Upper lobe of right lung (tissue), 1 donor: Measurements from ENCODE around the gene MAF. TPM values are rescaled to one million over a fixed set of nuclear protein-coding genes. Genes with fewer than 3 reads are reported as not detected.

Experiments
- ATAC-seq: fragments of 200-7000 bp; cut with Tn5 transposase; one replicate; pipeline ENCODE4 v1.9.1; 2020; ENCODE audit warnings: mild to moderate bottlenecking, moderate library complexity
- DNase-seq: peaks from one replicate; pipeline ENCODE4 v3.0.0-alpha.2; 2020
- H3K27ac ChIP-seq: fragments of 200-600 bp; one replicate; pipeline ENCODE4 v1.8.0; 2022
- H3K27me3 ChIP-seq: fragments of 200-600 bp; one replicate; pipeline ENCODE4 v1.8.0; 2022; ENCODE audit warnings: mild to moderate bottlenecking
- H3K36me3 ChIP-seq: fragments of 200-600 bp; one replicate; pipeline ENCODE4 v1.8.0; 2022
- H3K4me1 ChIP-seq: fragments of 200-600 bp; one replicate; pipeline ENCODE4 v1.8.0; 2022
- H3K4me3 ChIP-seq: fragments of 200-600 bp; one replicate; pipeline ENCODE4 v1.8.0; 2022; ENCODE audit warnings: mild to moderate bottlenecking
- H3K9me3 ChIP-seq: fragments of 200-600 bp; one replicate; pipeline ENCODE4 v1.8.0; 2022
- intact Hi-C: fragments of 100-400 bp; cut with DNase I; formaldehyde crosslinking; loops from one replicate; pipeline ENCODE4 v1.11.0; 2022
- total RNA-seq: library from RNA; stranded (reverse); fragmentation: NEBNext Ultra II Directional; extraction: Animal tissue kit (Norgen Biotek cat#: 25700); gene quantifications from one replicate; pipeline ENCODE4 v1.2.1, GENCODE V29; 2021
- TF ChIP-seq, protein P1 (sequence below): fragments of 200-600 bp; IDR thresholded peaks from one replicate; pipeline ENCODE4 v1.8.0; 2022; ENCODE audit warnings: antibody characterized with exemption
- donor health status: DM: no; HTN: yes; CAD: no; lungs with severe emphysema.

The MAF gene
- total RNA-seq, 1 donor from 2014 or later: 66.4 TPM

DNA sequence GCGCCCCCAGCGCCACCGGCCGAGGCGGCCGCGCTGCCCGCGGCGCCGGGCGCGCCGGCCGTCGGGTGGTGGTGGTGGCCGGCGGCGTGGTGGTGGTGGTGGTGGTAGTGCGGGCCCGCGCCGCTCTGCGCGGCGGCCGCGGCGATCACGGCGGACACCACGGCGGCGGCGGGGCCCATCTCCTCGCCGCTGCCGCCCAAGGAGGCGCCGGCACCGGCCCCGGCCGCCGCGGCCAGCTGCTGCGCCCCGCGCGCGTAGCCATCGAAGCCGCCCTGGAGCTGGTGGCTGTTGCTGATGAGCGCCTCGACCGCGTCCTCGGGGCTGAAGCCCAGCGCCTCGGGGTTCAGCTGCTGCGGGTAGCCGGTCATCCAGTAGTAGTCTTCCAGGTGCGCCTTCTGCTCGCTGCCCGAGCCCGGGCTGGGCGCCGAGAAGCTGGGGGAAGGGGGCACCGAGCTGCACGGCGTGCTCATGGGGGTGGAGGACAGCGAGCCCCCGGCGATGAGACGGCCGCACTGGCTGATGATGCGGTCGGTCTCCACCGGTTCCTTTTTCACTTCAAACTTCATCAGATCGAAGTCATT is 1.2 kb downstream of the MAF start:
- intact Hi-C loops: no loop called here
- no peaks in the 10 kb centered on the region for H3K27me3 ChIP-seq

DNA sequence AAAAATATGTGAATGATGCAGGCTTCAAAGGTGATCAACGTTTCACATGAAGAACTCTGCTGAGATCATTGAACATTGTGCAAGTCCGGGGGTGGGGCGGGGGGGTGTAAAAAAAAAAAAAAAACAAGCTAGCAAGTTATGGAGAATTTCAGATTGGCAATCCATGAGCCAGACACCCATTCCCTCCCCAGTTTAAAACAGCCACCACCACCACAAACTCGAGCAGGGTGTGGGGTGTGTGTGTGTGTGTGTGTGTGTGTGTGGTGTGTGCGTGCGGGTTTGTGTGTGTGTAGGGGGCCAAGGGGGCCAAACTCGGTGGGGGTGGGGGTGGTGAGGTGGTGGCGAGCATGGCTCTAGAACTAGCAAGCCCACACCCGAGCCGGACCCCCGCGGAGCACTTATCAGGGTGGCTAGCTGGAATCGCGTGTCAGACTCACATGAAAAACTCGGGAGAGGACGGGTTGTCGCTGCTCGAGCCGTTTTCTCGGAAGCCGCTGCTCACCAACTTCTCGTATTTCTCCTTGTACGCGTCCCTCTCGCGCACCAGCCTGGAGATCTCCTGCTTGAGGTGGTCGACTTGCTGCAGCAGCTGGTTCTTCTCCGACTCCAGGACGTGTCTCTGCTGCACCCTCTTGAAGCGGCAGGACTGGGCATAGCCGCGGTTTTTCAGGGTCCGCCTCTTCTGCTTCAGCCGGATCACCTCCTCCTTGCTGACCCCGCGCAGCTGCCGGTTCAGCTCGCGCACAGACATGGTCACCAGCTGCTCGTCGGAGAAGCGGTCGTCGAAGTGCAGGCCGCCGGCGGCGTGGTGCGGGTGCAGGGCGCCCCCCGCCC is 2.0 kb downstream of the MAF start:
- H3K27ac ChIP-seq: peak overlapping the region; percentile 78
- no peaks in the 10 kb centered on the region for H3K36me3 ChIP-seq
- no peaks in the 10 kb centered on the region for H3K27me3 ChIP-seq
- H3K9me3 ChIP-seq: no peaks in the 10 kb centered on the region
- peak overlapping the region; percentile 70 for H3K4me3 ChIP-seq
- TF ChIP-seq, protein P1, sequence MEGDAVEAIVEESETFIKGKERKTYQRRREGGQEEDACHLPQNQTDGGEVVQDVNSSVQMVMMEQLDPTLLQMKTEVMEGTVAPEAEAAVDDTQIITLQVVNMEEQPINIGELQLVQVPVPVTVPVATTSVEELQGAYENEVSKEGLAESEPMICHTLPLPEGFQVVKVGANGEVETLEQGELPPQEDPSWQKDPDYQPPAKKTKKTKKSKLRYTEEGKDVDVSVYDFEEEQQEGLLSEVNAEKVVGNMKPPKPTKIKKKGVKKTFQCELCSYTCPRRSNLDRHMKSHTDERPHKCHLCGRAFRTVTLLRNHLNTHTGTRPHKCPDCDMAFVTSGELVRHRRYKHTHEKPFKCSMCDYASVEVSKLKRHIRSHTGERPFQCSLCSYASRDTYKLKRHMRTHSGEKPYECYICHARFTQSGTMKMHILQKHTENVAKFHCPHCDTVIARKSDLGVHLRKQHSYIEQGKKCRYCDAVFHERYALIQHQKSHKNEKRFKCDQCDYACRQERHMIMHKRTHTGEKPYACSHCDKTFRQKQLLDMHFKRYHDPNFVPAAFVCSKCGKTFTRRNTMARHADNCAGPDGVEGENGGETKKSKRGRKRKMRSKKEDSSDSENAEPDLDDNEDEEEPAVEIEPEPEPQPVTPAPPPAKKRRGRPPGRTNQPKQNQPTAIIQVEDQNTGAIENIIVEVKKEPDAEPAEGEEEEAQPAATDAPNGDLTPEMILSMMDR: peak; percentile 30
- peaks cover 3% of the 10 kb centered on the region for H3K4me1 ChIP-seq
- peak; percentile 32 for ATAC-seq
- intact Hi-C loops: no loop called here
- peak; percentile 79 for DNase-seq

More for the DNA sequence above, 1.2 kb downstream of the MAF start:
- peak overlapping the region; percentile 77 for H3K4me3 ChIP-seq
- DNase-seq: peak; percentile 71
- no peaks in the 10 kb centered on the region for H3K36me3 ChIP-seq
- TF ChIP-seq, protein P1: no peak
- H3K9me3 ChIP-seq: no peaks in the 10 kb centered on the region
- ATAC-seq: peak; percentile 1
- H3K27ac ChIP-seq: peak overlapping the region; percentile 91
- peaks cover 3% of the 10 kb centered on the region for H3K4me1 ChIP-seq

DNA sequence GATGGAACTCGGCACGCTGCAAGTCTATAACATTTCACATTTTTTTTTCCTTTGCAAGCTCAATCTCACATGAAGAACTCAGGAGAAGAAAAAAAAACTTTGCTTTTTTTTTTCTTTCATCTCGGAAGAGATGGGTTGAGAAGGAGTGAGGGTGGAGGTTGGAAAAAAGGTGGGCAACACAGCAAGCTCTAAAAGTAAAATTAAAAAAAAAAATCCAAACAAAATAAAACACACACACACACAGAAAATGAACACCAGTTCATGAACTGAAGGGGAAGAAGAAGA is 2.5 kb downstream of the MAF start:
- peak overlapping the region; percentile 78 for H3K27ac ChIP-seq
- no peaks in the 10 kb centered on the region for H3K9me3 ChIP-seq
- ATAC-seq (no peak), DNase-seq (no peak)
- intact Hi-C loops: no loop called here
- TF ChIP-seq, protein P1: no peak
- no peaks in the 10 kb centered on the region for H3K27me3 ChIP-seq
- H3K36me3 ChIP-seq: no peaks in the 10 kb centered on the region
- peaks cover 3% of the 10 kb centered on the region for H3K4me1 ChIP-seq
- peak overlapping the region; percentile 70 for H3K4me3 ChIP-seq

DNA sequence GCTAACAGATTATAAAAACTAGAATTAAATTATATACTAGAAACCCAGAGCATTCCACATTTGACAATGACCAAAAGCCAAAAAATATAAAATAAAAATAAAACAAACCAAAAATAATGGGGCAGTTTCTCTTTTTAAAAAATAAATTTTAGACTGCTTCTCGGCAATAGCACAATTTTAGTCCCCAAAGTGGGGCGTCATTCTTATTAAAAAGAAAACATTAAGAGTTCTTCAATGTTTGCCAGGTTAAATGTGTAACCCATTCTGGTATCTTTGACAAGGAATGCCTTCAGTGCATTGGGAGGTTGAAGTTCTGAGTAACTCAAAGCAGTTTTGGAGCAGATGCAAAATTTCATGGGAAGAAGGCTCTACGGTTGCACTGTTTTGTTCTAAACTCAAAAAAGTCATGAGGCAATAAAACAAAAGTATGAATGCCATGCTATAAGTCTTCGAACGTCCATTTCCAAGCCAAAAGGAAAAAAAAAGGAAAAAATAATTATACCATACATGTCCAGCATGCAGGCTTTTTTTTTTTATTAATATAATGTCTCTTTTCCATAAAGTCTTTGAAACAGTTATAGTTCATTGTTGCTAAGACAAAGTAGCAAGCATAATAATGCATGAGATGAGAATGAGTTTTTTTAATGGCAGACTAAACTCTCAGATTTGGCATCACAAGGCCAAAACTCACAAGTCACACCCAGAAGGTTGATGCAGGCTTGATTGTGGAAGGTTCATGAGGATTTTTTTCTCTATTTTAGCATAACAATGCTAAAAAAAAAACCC is 3.1 kb downstream of the MAF start:
- Histone ChIP-seq H3K27ac (peak overlapping the region; percentile 78), H3K9me3 (no peaks in the 10 kb centered on the region), H3K36me3 (no peaks in the 10 kb centered on the region), H3K4me3 (peak overlapping the region; percentile 70), H3K27me3 (no peaks in the 10 kb centered on the region), H3K4me1 (peaks cover 3% of the 10 kb centered on the region)
- DNase-seq (no peak), ATAC-seq (no peak)
- TF ChIP-seq, protein P1: no peak
- intact Hi-C loops: no loop called here

DNA sequence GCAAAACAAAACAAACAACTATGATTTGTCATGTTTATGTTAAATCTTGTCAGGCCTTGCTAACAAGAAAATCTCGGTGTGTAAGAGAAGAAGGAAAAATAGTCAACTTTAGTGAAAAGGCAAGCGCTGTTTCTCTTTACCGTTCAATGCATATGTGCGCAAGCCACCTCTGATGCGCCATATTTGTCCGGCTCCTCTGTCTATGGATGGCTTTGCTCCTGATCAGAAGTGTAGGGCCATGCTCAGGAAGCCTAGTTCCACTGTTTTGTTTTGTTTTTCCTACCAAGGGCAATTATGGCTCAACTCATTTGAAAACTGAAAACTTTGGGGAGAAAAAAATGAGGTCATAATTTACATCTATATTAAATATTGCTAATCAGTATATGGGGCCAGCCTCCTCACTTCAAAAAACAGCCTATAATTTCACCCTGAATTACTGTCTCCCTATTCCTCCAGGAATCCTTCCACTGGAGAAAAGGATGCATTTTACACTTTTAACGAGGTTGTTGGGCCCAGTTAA is 4.5 kb downstream of the MAF start:
- intact Hi-C loops: no loop called here
- TF ChIP-seq, protein P1: no peak
- Histone ChIP-seq H3K4me1 (no peaks in the 10 kb centered on the region), H3K27ac (peak overlapping the region; percentile 78), H3K4me3 (peak overlapping the region; percentile 70), H3K36me3 (no peaks in the 10 kb centered on the region), H3K27me3 (no peaks in the 10 kb centered on the region), H3K9me3 (no peaks in the 10 kb centered on the region)
- ATAC-seq: no peak
- no peak for DNase-seq
